ENCODE measurements around the gene MYL4.
"Not testable (repeated sequence)": the region's sequence is repeated elsewhere in the genome, so short reads cannot be mapped to it uniquely, and the experiment has no call there.

Gene MYL4

DNA sequence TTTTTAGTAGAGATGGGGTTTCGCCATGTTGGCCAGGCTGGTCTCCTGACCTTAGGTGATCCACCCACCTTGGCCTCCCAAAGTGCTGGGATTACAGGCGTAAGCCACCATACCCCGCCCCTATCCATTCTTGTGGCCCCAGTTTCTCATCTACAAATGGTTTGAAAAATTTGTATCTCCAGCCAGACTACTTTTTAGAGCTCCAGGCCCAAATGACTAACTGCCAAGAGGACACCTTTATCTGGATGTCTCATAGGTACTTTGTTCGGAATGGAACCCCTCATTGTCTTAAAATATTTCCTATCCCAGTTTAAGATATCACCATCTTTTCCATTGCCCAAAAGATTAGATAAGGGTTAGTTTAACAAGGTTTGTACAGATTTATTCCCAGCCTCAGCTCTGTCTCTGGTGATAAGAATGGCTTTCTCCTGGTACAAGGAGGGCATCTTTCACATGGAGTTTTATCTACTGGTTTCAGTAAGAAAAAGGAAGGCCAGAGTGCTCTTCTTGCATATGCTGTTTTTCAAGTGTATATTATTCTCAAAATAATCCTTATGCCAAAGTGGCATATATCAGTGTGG is 15.1 kb upstream of the MYL4 start:
- DNase-seq = no peak

DNA sequence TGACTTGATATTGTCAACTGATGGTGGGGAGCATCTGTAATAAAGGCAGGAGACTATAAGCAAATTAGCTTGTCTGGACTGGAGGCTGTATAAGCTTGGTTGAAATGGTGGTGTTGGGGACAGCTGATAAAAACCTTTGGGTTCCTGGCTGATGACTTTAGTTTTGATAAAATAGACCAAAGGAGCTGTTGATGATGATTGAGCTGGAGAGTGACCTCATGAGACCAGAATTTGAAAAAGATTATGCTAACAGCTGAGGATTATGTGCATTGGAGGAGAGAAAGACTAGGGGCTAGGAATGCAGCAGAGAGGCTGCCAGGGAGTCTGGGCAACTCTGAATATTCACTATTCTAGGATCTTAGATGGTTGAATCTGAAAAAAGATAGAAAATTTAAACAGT is 11.3 kb upstream of the MYL4 start:
- no peak for DNase-seq

DNA sequence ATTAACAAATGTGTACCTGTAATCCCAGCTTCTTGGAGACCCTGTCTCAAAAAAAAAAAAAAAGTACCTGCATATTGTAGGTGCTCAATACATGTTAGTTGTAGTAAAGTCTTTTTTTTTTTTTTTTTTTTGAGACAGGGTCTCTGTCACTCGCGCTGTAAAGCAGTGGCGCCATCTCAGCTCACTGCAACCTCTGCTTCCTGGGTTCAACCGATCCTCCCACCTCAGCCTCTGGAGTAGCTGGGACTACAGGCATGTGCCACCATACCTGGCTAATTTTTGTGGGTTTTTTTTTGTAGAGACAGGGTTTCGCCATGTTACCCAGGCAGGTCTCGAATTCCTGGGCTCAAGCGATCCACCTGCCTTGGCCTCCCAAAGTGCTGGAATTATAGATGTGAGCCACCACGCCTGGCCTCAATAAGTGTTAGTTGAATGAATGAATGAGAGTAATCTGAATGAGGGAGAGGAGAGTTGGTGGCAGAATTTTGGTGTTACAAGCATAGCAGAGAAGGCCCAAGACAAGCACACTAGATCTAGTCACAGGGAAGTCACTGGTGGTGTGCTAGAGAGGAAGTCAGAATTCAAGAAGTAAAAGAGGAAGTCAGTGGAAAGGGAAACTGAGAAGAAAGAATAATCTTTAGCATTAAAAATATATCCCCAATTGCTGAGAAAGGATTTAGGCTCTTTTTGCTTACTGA is 9.4 kb upstream of the MYL4 start:
- DNase-seq = peak; percentile 72 to 81

DNA sequence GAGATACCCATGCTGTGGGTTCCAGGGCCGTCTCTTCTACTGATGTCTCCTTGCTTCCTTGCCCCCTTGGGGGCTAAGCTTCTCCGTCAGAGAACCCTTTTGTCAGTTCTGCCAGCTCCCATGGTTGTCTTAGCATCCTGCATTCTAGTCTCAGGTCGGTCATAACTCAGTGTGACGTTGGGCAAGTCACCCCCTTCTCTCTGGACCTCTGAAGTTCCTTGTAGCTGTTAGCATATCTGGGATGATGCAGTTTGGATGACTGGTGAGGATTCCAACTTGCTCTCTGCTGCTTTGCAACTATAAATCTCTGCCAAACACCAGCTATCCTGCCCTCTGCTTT is 8.9 kb upstream of the MYL4 start:
- peak in 1 of 2 donors; percentile 44 for DNase-seq

DNA sequence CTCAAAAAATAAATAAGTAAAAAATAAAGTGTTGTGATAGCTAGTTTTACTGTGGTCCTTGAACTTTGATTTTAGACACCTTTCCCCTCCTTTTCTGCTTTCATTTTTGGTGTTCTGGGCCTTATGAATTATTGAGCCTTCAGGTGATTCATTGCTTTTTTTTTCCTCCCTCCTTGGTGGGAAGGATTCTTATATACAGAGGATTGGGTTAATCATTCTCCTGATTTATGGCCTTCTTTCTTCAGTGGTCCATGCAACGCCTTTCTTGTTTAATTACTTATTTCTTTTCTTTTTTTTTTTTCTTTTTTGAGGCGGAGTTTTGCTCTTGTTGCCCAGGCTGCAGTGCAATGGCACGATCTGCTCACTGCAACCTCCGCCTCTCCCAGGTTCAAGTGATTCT is 8.0 kb upstream of the MYL4 start:
- no peak for DNase-seq

DNA sequence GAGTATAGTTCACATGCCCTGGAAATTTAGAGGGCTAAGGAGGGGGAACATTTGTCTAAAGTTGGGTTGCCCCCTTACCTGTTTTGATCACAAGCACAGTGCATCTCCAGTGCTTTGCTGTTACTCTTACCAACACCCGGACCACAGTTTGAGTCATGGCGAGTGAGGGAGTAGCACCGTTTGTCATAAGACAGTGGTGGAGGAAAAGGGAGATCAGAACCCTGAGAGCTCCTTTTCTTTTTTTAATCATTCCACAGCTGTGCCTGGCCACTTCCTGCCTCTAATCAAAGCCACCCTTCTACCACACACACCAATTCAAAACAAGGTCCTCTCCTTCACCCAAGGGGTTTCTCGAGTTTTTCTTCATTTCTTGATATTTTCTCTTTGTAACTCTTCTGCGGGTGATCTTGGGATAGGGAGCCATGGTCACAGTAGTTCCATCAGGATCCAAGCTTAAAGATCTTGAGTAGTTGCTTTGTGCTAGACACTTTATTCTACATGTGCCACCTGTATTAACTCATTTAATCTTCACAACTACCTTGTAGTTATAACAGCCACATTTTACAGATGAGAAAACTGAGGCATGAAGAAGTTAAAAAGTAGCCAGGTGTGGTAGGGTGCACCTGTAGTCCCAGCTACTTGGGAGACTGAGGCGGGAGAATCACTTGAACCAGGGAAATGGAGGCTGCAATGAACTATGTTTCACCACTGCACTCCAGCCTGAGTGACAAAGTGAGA is 5.0 kb upstream of the MYL4 start:
- DNase-seq = no peak

DNA sequence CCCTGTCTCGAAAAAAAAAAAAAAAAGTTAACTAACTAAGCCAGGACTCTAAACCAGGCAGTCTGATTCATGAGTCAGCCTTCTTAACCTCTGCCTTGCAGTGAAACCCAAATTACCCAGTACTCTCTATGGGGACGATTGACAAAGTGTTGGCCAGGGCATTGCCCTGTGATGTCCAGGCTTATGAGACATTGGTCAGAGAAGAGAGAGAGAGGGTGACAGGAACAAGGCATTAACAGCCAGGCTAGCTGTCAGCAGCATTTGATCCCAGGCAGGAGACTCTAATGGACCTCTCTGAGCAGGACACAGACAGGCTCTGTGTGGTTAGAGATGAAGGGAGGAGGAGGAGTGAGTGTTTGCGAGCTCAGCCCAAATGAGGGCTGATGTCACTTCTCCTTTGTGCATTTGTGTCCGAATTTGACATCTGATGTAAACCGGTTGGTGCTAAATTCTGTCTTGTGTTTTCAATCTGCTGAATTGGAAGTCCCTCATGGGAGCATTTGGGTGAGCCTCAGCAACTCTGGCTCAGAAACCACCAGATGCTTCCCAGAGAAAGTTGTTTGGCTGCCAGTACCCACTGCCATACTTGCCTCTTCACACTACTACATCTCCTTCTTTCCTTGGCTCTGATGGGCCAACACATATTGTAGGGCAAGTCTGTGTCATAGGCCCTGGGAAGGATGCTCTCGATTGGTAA is 4.3 kb upstream of the MYL4 start:
- peak; percentile 61 to 77 for DNase-seq

DNA sequence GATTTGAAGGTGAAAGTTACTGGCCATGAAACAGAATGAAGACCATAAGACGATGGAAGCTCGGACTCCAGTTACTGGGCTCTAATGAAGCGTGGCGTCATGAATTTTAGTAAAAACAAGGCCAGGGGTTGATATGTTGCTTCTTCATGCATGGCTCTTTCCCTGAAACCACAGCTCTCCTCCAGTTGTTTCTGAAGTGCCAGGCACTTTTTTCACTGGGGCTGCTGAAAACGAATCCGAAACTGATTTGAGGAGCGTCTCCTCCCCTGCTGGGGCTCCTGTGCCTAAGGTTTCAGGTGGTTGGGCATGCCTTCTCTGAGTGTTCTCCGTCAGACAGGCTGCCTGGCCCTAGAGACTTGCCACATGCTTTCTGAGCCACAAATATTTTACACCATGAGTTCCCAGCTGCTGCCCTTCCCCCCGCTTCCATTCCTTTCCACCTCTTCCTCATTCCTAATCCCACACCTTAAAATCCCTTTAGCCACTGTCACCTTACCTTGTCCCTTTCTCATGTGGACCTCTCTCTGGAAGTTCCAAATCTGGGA is 3.7 kb upstream of the MYL4 start:
- no peak for DNase-seq

DNA sequence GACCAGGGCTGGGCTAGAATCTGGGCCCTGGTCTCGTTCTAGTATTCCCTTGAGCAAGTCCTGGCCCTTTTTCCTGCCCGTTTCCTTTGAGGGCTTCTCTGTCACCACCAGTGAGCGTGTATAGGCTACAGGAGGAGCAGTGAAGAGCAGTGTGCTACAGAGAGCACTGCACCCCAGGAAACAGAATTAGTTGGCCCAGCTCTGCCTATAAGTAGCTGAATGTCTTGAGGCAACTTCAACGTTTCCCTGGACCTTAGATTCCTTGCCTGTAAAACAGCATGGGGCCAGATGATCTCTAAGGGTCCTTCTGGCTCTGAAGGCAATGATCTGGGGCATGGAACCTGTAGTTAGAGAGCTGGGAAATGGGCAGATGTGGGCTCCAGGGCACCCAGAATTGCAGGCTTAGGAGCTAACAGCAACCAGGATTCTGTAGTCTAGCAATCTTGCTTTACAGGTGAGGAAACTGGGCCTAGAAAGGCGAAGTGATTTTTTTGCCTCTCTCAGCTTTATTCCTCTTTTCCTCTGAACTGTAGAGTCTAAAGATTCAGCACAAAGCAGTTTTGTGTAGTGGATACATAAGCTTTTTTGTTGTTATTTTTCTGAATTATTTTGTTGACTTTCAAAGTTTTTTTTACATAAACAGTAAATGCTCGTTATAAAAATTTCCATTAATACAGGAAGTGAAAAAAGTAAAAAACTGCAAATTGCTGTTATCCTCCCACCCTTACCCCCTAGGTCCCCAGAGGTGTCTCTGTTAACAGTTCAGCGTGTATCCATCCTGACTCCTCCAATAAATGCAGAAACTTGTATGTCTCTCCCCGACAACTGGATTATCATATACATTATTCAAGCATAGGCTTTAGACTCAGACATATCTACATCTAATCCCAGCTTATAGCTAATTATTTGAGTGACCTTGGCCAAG is 1.7 kb upstream of the MYL4 start:
- no peak for DNase-seq

DNA sequence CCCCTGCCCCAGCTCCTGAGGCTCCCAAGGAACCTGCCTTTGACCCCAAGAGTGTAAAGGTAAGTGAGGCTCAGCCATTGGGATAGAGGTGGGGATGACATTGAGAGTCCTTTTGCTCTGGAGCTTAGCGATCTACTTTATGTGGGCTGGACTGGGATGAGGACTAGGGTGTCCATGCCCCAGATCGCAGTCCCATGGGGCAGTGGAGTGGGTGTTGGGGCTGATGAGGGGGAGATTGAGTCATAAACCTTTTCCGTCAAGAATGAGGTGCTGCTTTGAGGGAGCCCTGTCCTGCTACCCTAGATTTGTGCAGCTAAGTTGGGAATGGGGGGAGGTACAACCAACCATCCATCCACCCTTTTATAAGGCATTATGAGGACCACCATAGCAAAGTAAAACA is 351 bp downstream of the MYL4 start:
- DNase-seq = no peak

DNA sequence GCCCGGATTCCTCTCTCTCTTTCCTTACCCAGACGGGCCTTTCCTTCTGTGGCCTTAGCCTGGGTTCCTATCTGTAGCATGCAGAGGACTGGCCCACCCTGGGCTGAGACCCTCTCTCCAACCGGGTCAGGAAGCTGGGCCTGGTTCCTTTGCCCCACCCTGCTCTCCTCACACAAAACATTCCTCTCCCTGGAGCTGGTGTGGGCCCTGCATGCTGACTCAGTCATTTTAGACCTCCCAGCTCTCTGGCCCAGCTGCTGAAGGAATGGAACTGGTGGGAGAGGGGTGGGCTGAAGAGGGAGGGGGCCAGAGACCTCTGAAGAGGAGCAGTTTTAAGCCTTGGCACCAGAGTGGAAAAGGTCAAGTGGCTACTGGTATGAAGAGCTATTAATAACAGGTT is 957 bp downstream of the MYL4 start:
- DNase-seq = no peak

DNA sequence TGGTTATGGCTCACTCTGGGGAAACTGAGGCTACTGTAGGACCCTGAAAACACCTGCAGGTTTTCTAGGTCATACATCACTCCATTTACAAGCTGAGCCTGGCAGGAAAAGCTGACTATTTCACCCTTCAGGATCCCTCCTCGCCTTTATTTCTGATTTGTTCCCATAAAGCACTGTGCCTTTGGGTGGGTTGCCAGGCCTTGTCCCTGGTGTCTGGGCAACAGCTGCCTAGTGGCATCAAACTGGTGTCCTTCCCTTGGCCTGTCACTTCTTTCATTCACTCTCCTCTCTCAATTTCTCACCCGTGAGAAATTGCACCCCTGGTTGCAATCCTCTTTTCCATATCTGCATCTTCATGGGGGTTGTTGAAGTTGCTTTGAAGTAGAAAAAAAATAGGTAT is 1.6 kb downstream of the MYL4 start:
- no peak for DNase-seq

DNA sequence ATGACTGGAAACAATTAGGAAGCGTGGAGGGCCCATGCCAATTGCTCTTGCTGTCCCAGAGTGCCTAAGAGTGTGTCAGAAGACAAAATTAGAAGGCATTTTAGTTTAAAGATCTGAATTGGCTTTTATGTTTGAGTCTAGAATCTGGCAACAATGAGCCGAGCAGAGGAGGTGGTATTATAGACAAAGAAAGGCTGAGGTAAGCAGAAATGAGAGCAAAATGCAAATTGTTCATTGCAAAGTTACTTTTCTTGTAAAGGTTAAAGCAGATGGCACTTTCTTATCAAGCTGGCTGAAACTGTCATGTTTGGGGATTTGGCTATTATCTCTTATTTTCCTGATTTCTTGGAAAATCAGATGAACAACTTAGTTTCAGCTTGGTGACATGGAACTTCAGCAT is 3.3 kb downstream of the MYL4 start:
- no peak for DNase-seq

DNA sequence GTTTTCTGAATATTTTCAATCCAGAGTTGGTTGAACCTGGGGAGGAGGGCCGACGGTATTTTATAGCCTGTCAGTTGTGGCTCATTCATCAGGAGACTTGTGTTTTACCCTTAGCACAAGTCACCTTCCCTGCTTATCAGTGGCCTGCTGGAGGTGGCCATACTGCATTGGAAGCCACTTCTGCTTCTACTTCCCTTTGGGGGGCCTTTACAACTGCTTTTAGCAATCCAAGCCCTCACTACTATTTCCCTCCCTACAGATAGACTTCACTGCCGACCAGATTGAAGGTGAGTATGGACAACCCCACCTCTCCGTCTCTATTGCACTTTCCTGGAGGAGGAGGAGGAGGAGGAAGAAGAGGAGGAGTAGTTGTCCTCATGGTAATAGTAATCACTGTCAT is 4.4 kb downstream of the MYL4 start:
- no peak for DNase-seq

DNA sequence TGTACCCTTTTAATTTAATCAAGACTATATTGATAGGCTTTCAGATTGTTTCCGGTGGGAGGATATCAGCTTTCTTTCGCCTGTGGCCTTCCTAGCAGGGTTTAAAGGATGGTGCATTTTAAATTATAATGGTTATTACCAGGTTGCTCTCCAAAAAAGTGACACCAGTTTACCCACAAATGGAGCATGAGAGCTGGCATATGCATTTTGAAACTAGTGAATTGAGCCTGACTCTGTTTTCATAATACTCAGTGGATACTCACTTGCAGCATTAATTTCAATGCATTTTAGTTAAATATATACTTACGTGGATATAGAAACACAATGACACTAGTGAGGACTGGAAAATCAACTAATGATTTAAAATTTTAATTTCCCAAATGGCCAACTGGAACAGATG is 5.8 kb downstream of the MYL4 start:
- no peak for DNase-seq

DNA sequence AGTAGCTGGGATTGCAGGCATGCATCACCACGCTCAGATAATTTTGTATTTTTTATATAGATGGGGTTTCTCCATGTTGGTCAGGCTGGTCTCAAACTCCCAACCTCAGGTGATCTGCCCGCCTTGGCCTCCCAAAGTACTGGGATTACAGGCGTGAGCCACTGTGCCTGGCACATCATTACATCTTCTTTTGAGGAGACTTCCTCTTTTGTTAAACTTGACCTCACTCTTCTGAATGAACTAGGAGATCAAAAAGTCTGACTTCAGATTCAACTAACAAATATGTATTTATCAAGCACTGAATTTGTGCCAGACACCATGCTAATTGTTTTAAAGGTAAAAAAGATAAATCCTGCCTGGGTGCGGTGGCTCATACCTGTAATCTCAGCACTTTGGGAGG is 7.7 kb downstream of the MYL4 start:
- DNase-seq = not testable (repeated sequence)

DNA sequence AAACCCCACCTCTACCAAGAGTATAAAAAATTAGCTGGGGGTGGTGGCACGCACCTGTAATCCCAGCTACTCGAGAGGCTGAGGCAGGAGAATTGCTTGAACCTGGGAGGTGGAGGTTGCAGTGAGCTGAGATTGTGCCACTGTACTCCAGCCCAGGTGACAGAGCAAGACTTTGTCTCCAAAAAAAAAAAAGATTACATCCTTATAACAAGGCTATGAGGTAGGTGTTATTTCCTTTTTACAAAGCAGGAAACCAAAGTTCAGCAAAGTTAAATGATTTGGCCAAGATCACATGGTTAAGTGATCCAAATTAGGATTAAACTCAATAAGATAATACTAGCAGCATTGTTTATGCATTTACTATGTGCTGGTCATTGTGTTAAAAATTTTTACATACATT is 8.1 kb downstream of the MYL4 start:
- DNase-seq = not testable (repeated sequence)

DNA sequence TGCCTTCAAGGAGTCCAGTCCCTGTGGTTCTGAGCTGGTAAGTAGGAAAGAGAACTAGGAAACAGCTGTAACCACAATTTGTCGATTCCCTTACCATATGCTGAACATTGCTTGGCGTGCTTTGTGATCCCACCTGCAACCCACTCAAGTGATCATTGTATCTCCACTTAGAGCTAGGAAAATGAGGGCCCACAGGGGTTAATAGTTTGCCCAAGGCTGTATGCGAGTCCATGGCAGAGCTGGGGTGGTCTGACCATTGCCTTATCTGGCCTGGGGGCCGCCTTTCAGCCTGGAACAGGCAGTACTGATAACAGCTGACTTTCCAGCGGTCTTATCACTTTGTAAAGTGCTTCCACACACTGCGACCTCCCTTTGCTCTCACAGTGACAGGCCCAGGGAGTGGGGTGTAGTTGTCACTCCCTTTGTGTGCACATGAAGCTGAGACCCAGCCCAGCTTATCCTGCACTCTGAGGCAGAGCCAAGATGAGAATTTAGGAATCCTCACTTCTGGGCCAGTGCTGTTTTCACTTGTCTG is 9.8 kb downstream of the MYL4 start:
- DNase-seq = no peak

DNA sequence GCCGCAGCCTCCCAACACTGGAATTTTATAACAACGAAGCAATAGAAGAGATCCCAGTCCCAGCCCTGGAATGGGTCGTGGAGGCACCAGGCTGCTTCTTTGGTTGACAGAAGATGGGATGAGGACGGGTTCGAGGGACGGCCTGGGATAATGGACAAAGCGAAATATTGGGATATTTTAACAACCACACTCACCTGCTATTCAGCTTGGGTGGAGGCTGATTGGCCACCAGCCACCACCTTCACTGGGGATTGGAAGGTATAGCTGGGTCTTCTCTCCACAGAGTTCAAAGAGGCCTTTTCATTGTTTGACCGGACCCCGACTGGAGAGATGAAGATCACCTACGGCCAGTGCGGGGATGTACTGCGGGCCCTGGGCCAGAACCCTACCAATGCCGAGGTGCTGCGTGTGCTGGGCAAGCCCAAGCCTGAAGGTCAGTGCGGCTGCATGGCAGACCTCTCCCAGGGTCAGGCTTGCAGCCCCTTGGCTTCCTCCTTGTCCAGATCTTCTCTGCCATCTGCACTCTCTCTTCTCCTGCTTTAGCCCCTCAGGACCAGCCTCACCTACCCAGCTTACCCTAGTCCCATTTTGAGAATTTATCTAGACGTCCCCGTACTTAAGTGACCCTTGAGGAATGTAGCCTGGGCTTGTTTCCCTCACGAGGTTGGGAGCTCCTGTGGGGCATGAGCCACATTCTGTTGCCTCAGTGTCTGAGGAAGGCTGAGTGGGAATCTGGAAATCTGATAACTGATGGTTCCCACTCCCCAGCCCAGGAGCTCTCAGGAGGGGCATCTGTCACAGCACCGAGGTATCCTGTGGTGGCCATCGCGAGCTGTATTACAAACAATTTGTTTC is 10.7 kb downstream of the MYL4 start:
- DNase-seq = no peak

DNA sequence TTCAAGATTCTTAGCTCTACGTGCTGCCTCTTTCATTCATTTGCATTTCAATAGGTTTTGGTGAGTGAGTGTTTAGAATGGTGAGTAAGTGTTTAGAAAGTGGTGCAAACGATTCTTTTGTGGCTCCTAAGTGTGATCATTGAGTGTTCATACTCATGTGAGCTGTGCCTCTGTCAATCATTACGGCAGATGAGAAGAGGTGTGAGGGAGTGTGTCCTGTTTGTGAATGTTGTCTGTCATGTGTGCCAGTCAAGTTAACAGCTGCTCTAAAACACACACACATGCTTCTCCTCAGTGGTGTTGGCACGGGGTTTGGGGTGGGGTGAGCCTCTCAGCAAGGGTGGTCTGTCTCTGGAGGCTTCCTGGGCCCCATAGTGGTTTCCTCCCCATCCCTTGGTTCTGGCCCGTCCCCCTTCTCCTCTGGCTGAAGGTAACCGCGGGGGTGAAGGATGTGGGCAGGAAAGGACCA is 11.4 kb downstream of the MYL4 start:
- DNase-seq = no peak

DNA sequence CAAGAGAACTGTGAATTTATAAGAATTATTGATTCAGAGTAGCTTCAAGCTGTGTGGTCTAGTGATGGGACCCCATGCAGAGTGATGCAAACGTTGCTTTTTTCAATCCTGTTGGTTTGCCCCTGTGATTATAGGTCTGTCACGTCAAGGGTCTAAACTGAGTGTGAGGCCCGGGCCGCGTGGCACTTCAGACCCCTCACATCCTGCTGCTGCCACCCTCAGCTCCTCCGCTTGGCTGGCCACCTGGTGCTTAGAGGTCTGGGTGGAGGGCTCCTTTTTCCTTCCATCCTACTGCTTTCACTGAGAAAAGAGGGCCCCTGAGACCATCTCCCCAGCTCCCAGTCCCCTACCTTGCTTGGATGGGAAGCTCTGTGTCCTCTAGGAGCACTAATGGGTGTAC is 12.0 kb downstream of the MYL4 start:
- DNase-seq = no peak

Measured in inflammatory macrophage (primary cell).